ENCODE data around the gene HDAC3.
A peak's percentile ranks its signal among the peaks of the same experiment; 100 is the strongest.
"Not testable (repeated sequence)": the region's sequence is repeated elsewhere in the genome, so short reads cannot be mapped to it uniquely, and the experiment has no call there.

HDAC3 gene

GRCh38 chr5:141633871-141634561, 2.6 kb downstream of the HDAC3 start:
- DNase-seq: no peak

- peak; percentile 45 for DNase-seq
Observed at GRCh38 chr5:141632650-141633049, 4.0 kb downstream of the HDAC3 start.

- no peak for DNase-seq
Observed at GRCh38 chr5:141630570-141631140, 6.0 kb downstream of the HDAC3 start.

GRCh38 chr5:141628175-141628788, 8.4 kb downstream of the HDAC3 start:
- no peak for DNase-seq

- DNase-seq: no peak
Observed at GRCh38 chr5:141623611-141624010, 13.0 kb downstream of the HDAC3 start.

GRCh38 chr5:141623186-141623585, 13.5 kb downstream of the HDAC3 start:
- no peak for DNase-seq

GRCh38 chr5:141618804-141619554, 17.7 kb downstream of the HDAC3 start, which contains the start of gene DIAPH1:
Gene DIAPH1 (minus strand): TSS chr5:141619000. CDS start chr5:141618914, 86 bp downstream.
- peak; percentile 97 for DNase-seq

- DNase-seq: peak; percentile 83
Observed at GRCh38 chr5:141618030-141618803, 18.4 kb downstream of the HDAC3 start.

GRCh38 chr5:141617682-141618029, 19.0 kb downstream of the HDAC3 start:
- DNase-seq: no peak

- no peak for DNase-seq
Observed at GRCh38 chr5:141617128-141617527, 19.5 kb downstream of the HDAC3 start.

- DNase-seq: no peak
Observed at GRCh38 chr5:141615991-141616720, 20.5 kb downstream of the HDAC3 start.

- DNase-seq: no peak
Observed at GRCh38 chr5:141613344-141613743, 23.3 kb downstream of the HDAC3 start.

GRCh38 chr5:141611289-141611688, 25.4 kb downstream of the HDAC3 start:
- DNase-seq: no peak

GRCh38 chr5:141609921-141610320, 26.7 kb downstream of the HDAC3 start:
- DNase-seq: not testable (repeated sequence)

- no peak for DNase-seq
Observed at GRCh38 chr5:141609044-141609443, 27.6 kb downstream of the HDAC3 start.

GRCh38 chr5:141608557-141608956, 28.1 kb downstream of the HDAC3 start:
- no peak for DNase-seq

- DNase-seq: no peak
Observed at GRCh38 chr5:141608046-141608445, 28.6 kb downstream of the HDAC3 start.

GRCh38 chr5:141605523-141606277, 30.9 kb downstream of the HDAC3 start:
- DNase-seq: no peak

- DNase-seq: no peak
Observed at GRCh38 chr5:141603923-141604717, 32.5 kb downstream of the HDAC3 start.

GRCh38 chr5:141602606-141603005, 34.0 kb downstream of the HDAC3 start:
- DNase-seq: no peak

All from NCI-H2029 (cell line).